ENCODE results near the gene MGP. TPM values are rescaled to one million over a fixed set of nuclear protein-coding genes. Genes with fewer than 3 reads are reported as not detected.

Gene MGP
- total and polyA plus RNA-seq, 2 experiments from 2014 or later: 1.1 TPM; not detected in 1

DNA sequence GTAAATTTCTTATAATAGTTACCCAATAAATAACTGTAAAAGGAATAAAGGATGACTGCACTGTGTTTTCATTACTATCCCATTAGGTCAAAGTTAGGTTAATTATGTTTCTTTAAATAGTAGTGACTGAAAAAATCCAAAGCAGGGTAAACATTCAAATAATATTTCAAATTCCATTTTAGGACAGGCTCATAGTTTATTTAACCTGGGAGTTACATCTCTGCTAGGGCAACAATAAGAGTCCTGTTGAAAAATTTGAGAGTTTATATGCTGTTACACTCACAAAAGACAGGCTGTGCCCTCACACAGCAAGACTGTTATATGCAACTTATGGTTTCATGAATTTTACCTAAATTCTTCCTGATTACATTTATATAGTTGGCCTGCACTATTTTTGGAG, 44.6 kb upstream of the MGP start:
- TF ChIP-seq, protein P1, sequence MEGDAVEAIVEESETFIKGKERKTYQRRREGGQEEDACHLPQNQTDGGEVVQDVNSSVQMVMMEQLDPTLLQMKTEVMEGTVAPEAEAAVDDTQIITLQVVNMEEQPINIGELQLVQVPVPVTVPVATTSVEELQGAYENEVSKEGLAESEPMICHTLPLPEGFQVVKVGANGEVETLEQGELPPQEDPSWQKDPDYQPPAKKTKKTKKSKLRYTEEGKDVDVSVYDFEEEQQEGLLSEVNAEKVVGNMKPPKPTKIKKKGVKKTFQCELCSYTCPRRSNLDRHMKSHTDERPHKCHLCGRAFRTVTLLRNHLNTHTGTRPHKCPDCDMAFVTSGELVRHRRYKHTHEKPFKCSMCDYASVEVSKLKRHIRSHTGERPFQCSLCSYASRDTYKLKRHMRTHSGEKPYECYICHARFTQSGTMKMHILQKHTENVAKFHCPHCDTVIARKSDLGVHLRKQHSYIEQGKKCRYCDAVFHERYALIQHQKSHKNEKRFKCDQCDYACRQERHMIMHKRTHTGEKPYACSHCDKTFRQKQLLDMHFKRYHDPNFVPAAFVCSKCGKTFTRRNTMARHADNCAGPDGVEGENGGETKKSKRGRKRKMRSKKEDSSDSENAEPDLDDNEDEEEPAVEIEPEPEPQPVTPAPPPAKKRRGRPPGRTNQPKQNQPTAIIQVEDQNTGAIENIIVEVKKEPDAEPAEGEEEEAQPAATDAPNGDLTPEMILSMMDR (IDR thresholded peaks at IDR 0.05; ENCODE audit: low read depth, low read length): no peak
- Histone ChIP-seq H3K4me1 (ENCODE audit: low read depth) (peaks cover 3% of the 10 kb centered on the region), H3K36me3 (no peaks in the 10 kb centered on the region), H3K27ac (no peak overlapping the region), H3K27me3 (no peaks in the 10 kb centered on the region), H3K9me3 (ENCODE audit: low read depth) (no peaks in the 10 kb centered on the region), H3K4me3 (no peak overlapping the region)
- no peak for DNase-seq (ENCODE audit: low read depth in 1 of 2, low spot score in 1 of 2)

DNA sequence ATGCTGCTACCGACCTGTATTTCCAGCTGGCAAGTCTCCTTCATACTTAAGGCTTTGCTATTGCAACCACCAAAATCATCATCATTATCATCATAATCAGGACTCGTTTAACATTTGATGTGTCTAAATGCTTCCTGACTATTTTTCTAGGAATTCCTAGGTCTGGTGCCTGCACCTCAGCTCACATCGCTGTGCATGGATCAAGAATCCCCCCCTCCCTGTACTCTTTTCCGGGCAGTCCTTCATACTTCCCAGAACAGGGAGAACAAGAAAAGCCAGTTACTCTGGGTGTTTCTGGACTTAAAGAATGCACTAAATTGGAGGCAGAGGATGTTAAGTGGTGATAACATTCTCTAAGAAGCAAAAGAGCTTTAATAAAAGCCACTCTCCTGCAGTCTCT, 43.3 kb upstream of the MGP start:
- no peaks in the 10 kb centered on the region for H3K27me3 ChIP-seq
- H3K36me3 ChIP-seq: no peaks in the 10 kb centered on the region
- no peak overlapping the region for H3K4me3 ChIP-seq
- H3K9me3 ChIP-seq (ENCODE audit: low read depth): no peaks in the 10 kb centered on the region
- TF ChIP-seq, protein P1 (IDR thresholded peaks at IDR 0.05; ENCODE audit: low read depth, low read length): no peak
- H3K4me1 ChIP-seq (ENCODE audit: low read depth): peaks cover 3% of the 10 kb centered on the region
- H3K27ac ChIP-seq: no peak overlapping the region
- DNase-seq (ENCODE audit: low read depth in 1 of 2, low spot score in 1 of 2): peak in 1 of 2 donors; percentile 54

DNA sequence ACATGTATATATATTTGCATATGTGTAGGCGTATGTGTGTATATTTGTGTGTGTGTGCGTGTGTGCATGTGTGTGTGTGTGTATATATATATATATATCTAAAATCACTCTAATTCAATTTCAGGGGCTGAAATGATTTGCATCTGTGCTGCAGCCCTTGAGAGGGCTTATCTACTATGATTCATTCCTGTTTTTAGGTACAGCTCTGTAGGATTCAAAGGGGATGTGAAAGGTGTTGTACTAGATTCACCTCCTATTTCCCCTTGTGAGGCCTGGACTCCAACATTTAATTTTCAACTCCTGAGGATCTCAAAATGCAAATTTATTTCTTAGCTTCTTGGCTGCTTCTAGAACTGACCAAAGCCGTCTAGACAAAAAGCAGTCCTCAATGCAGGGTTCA, 41.6 kb upstream of the MGP start:
- Histone ChIP-seq H3K4me3 (no peak overlapping the region), H3K36me3 (no peaks in the 10 kb centered on the region), H3K4me1 (ENCODE audit: low read depth) (peaks cover 3% of the 10 kb centered on the region), H3K27ac (no peak overlapping the region), H3K9me3 (ENCODE audit: low read depth) (no peaks in the 10 kb centered on the region), H3K27me3 (no peaks in the 10 kb centered on the region)
- no peak for DNase-seq (ENCODE audit: low read depth in 1 of 2, low spot score in 1 of 2)
- TF ChIP-seq, protein P1 (IDR thresholded peaks at IDR 0.05; ENCODE audit: low read depth, low read length): no peak

DNA sequence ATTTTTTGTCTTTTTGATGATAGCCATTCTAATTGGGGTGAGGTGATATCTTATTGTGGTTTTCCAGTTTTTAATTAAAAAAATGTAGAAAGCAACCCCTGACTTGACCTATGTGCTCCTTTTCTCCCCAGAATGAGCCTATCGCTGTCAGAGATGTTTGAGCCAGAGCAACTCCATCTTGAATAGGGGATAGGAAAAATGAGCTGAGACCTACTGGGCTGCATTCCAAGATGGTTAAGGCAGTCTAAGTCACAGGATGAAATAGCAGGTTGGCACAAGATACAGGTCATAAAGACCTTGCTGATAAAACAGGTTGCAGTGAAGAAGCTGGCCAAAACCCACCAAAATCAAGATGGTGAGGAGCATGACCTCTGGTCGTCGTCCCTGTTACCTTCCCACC, 38.9 kb upstream of the MGP start:
- no peaks in the 10 kb centered on the region for H3K27me3 ChIP-seq
- TF ChIP-seq, protein P1 (IDR thresholded peaks at IDR 0.05; ENCODE audit: low read depth, low read length): no peak
- peaks cover 3% of the 10 kb centered on the region for H3K4me1 ChIP-seq (ENCODE audit: low read depth)
- H3K9me3 ChIP-seq (ENCODE audit: low read depth): no peaks in the 10 kb centered on the region
- no peak overlapping the region for H3K27ac ChIP-seq
- no peaks in the 10 kb centered on the region for H3K36me3 ChIP-seq
- no peak for DNase-seq (ENCODE audit: low read depth in 1 of 2, low spot score in 1 of 2)
- H3K4me3 ChIP-seq: no peak overlapping the region

DNA sequence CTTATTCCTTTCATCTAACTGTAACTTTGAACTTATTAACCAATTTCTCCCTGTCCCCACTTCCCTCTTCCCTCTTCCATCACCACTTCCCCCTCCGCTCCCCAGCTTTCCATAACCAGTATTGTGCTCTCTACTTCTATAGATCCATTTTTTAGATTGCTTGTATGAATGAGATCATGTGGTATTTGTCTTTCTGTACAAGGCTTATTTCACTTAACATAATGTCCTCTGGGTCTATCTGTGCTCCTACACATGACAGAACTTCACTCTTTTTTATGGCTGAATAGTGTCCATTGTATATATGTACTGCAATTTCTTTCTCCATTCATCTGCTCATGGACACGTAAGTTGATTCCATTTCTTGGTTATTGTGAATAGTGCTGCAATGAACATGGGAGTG, 38.3 kb upstream of the MGP start:
- Histone ChIP-seq H3K9me3 (ENCODE audit: low read depth) (no peaks in the 10 kb centered on the region), H3K36me3 (no peaks in the 10 kb centered on the region), H3K27ac (no peak overlapping the region), H3K4me1 (ENCODE audit: low read depth) (no peaks in the 10 kb centered on the region), H3K27me3 (no peaks in the 10 kb centered on the region), H3K4me3 (no peak overlapping the region)
- DNase-seq (ENCODE audit: low read depth in 1 of 2, low spot score in 1 of 2): no peak
- TF ChIP-seq, protein P1 (IDR thresholded peaks at IDR 0.05; ENCODE audit: low read depth, low read length): no peak

DNA sequence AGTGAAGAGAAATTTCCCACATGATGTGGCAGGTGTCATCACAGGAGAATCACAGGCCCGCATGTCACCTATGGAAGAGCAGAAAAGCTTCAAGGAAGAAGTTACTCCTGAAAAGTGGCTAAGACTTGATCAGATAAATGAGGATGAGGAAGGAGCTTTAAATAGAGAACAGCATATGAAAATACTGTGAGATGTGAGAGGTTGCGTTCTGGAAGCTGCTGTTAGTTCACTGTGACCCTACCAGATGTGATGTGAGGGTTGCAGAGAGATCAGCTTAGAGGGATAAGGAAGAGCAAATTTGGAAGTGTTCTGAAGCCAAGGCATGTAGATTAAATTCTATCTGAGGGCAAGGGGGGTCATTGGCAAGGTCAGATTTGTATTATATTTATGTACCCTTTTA, 35.6 kb upstream of the MGP start:
- DNase-seq (ENCODE audit: low read depth in 1 of 2, low spot score in 1 of 2): no peak
- no peaks in the 10 kb centered on the region for H3K4me1 ChIP-seq (ENCODE audit: low read depth)
- no peak overlapping the region for H3K4me3 ChIP-seq
- no peak overlapping the region for H3K27ac ChIP-seq
- H3K9me3 ChIP-seq (ENCODE audit: low read depth): no peaks in the 10 kb centered on the region
- TF ChIP-seq, protein P1 (IDR thresholded peaks at IDR 0.05; ENCODE audit: low read depth, low read length): no peak
- no peaks in the 10 kb centered on the region for H3K36me3 ChIP-seq
- no peaks in the 10 kb centered on the region for H3K27me3 ChIP-seq
